ENCODE measurements around the gene GLCCI1.

- TF ChIP-seq, protein P1, sequence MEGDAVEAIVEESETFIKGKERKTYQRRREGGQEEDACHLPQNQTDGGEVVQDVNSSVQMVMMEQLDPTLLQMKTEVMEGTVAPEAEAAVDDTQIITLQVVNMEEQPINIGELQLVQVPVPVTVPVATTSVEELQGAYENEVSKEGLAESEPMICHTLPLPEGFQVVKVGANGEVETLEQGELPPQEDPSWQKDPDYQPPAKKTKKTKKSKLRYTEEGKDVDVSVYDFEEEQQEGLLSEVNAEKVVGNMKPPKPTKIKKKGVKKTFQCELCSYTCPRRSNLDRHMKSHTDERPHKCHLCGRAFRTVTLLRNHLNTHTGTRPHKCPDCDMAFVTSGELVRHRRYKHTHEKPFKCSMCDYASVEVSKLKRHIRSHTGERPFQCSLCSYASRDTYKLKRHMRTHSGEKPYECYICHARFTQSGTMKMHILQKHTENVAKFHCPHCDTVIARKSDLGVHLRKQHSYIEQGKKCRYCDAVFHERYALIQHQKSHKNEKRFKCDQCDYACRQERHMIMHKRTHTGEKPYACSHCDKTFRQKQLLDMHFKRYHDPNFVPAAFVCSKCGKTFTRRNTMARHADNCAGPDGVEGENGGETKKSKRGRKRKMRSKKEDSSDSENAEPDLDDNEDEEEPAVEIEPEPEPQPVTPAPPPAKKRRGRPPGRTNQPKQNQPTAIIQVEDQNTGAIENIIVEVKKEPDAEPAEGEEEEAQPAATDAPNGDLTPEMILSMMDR (IDR thresholded peaks at IDR 0.05; ENCODE audit: insufficient read depth, low read length, poor library complexity, severe bottlenecking): no peak
- no peak for TF ChIP-seq EZH2phosphoT487 (conservative IDR thresholded peaks at IDR 0.05; ENCODE audit: low read length)
Observed at GRCh38 chr7:8103282-8103681, 134.7 kb downstream of the GLCCI1 start.
